SK-N-SH (cell line): Measurements from ENCODE around the gene S100A10. TPM values are rescaled to one million over a fixed set of nuclear protein-coding genes. Genes with fewer than 3 reads are reported as not detected.

Experiments used
- CTCF ChIA-PET: fragments of 300-600, 350-600 bp; formaldehyde crosslinking; extraction: SDS; loops from one replicate; lab custom pipeline; 2021; lab: Yijun Ruan, JAX
- POLR2A ChIA-PET: fragments of 350-600 bp; sonication (Branson Sonifier 250); formaldehyde crosslinking; extraction: SDS; loops from one replicate; lab custom pipeline; 2020; ENCODE audit warnings: antibody characterized with exemption, inconsistent platforms; lab: Yijun Ruan, JAX
- DNase-seq: peaks from one replicate; pipeline ENCODE4 v3.0.0; 2012
- H2AFZ ChIP-seq: fragments of 200-600 bp; sonication (generic); 2 replicates; pipeline ENCODE4 v1.8.1; 2016; ENCODE audit warnings: antibody characterized with exemption, mild to moderate bottlenecking, low read depth
- H3F3A ChIP-seq: fragments of 200-600 bp; sonication (generic); replicated peaks from 2 replicates; pipeline ENCODE3; 2016; ENCODE audit warnings: antibody characterized with exemption, mild to moderate bottlenecking; ENCODE audit not compliant: insufficient read depth
- H3K27ac ChIP-seq, 2 experiments: fragments of 200-500 bp in 1 of 2; fragments of 200-600 bp in 1 of 2; sonication (Bioruptor generic) in 1 of 2; sonication (generic), shearing (Covaris generic) in 1 of 2; 2 replicates each; pipeline versions ENCODE4 v1.5.1 to v1.6.1; 2014 to 2016; ENCODE audit warnings: low read depth in 2 of 2, inconsistent platforms in 1 of 2, low read length in 1 of 2, mild to moderate bottlenecking in 1 of 2, mixed read lengths in 1 of 2
- H3K27me3 ChIP-seq: fragments of 200-600 bp; sonication (generic), shearing (Covaris generic); 2 replicates; pipeline ENCODE4 v1.6.1; 2016; ENCODE audit warnings: mixed run types; ENCODE audit not compliant: insufficient read depth
- H3K36me3 ChIP-seq, 2 experiments: fragments of 200-500 bp in 1 of 2; fragments of 200-600 bp in 1 of 2; sonication (Bioruptor generic) in 1 of 2; sonication (generic) in 1 of 2; replicated peaks in 1 of 2; 2 replicates each; pipeline versions ENCODE3 to v1.5.1; 2014 to 2016; ENCODE audit warnings: low read length in 1 of 2, mild to moderate bottlenecking in 1 of 2; ENCODE audit not compliant: insufficient read depth in 2 of 2, control insufficient read depth in 1 of 2
- H3K4me1 ChIP-seq, 2 experiments: fragments of 200-500 bp in 1 of 2; fragments of 200-600 bp in 1 of 2; sonication (Bioruptor generic) in 1 of 2; sonication (generic), shearing (Covaris generic) in 1 of 2; 2 replicates each; pipeline versions ENCODE4 v1.5.1 to v1.6.1; 2014 to 2016; ENCODE audit warnings: low read depth in 1 of 2, low read length in 1 of 2, mixed run types in 1 of 2; ENCODE audit not compliant: insufficient read depth in 2 of 2, control insufficient read depth in 1 of 2
- H3K4me2 ChIP-seq: fragments of 200-600 bp; sonication (generic), shearing (Covaris generic); 2 replicates; pipeline ENCODE4 v1.6.1; 2017; ENCODE audit warnings: mixed run types
- H3K4me3 ChIP-seq, 2 experiments: fragments of 200-500 bp in 1 of 2; fragments of 200-600 bp in 1 of 2; sonication (Bioruptor generic) in 1 of 2; sonication (generic), shearing (Covaris generic) in 1 of 2; 2 replicates each; pipeline versions ENCODE4 v1.5.1 to v1.8.1; 2014 to 2016; ENCODE audit warnings: low read depth in 2 of 2, inconsistent platforms in 1 of 2, low read length in 1 of 2, mild to moderate bottlenecking in 1 of 2, mixed read lengths in 1 of 2, moderate library complexity in 1 of 2
- H3K79me2 ChIP-seq: fragments of 200-600 bp; sonication (generic); 2 replicates; pipeline ENCODE4 v1.8.1; 2017; ENCODE audit warnings: mild to moderate bottlenecking; ENCODE audit not compliant: insufficient read depth
- H3K9ac ChIP-seq: fragments of 200-600 bp; sonication (generic); 2 replicates; pipeline ENCODE4 v1.6.1; 2017; ENCODE audit warnings: mixed run types
- H3K9me2 ChIP-seq: fragments of 200-600 bp; sonication (generic); 2 replicates; pipeline ENCODE4 v1.6.1; 2017; ENCODE audit warnings: mixed run types
- H3K9me3 ChIP-seq: fragments of 200-600 bp; sonication (generic); 2 replicates; pipeline ENCODE4 v1.6.1; 2017; ENCODE audit warnings: mixed run types, mild to moderate bottlenecking, moderate library complexity
- H4K20me1 ChIP-seq: fragments of 200-600 bp; sonication (generic); 2 replicates; pipeline ENCODE4 v1.6.1; 2017; ENCODE audit warnings: mild to moderate bottlenecking, mixed run types; ENCODE audit not compliant: insufficient read depth
- CHD2 ChIP-seq: fragments of 150-350 bp; IDR thresholded peaks from 2 replicates; pipeline ENCODE4 v1.6.1; 2018; ENCODE audit warnings: low read length; ENCODE audit not compliant: partially characterized antibody
- ELF1 ChIP-seq: IDR thresholded peaks from 2 replicates; pipeline ENCODE4 v1.4.0; 2012
- EZH2phosphoT487 ChIP-seq: fragments of 200-600 bp; sonication (generic); IDR thresholded peaks from 2 replicates; pipeline ENCODE4 v1.6.1; 2017; ENCODE audit warnings: low read depth, mixed run types, mild to moderate bottlenecking, antibody characterized with exemption, moderate library complexity, borderline replicate concordance
- GABPA ChIP-seq: IDR thresholded peaks from 2 replicates; pipeline ENCODE4 v1.4.0; 2012; ENCODE audit warnings: low read depth, mild to moderate bottlenecking
- JUND ChIP-seq: IDR thresholded peaks from 2 replicates; pipeline ENCODE4 v1.4.0; 2012
- MAX ChIP-seq: IDR thresholded peaks from 2 replicates; pipeline ENCODE4 v1.4.0; 2012; ENCODE audit warnings: low read depth
- PBX3 ChIP-seq: IDR thresholded peaks from 2 replicates; pipeline ENCODE4; 2012
- POLR2AphosphoS5 ChIP-seq: IDR thresholded peaks from 2 replicates; pipeline ENCODE4 v1.6.1; 2012; ENCODE audit warnings: low read depth, low read length
- RCOR1 ChIP-seq: fragments of 150-350 bp; IDR thresholded peaks from 2 replicates; pipeline ENCODE4 v1.6.1; 2017; ENCODE audit warnings: antibody characterized with exemption, low read length
- REST ChIP-seq: IDR thresholded peaks from 2 replicates; pipeline ENCODE4 v1.6.1; 2012; ENCODE audit warnings: mild to moderate bottlenecking, low read depth, low read length, moderate library complexity
- RXRA ChIP-seq: IDR thresholded peaks from 2 replicates; pipeline ENCODE4 v1.4.0; 2012; ENCODE audit warnings: low read depth, mild to moderate bottlenecking, borderline replicate concordance
- TAF1 ChIP-seq: IDR thresholded peaks from 2 replicates; pipeline ENCODE4 v1.6.1; 2012; ENCODE audit warnings: low read depth, mild to moderate bottlenecking, low read length, moderate library complexity, borderline replicate concordance
- TEAD4 ChIP-seq: IDR thresholded peaks from 2 replicates; pipeline ENCODE4 v1.4.0; 2012; ENCODE audit warnings: mild to moderate bottlenecking, borderline replicate concordance; ENCODE audit not compliant: insufficient read depth
- ZBTB33 ChIP-seq: IDR thresholded peaks from 2 replicates; pipeline ENCODE4 v1.4.0; 2012; ENCODE audit warnings: low read depth, borderline replicate concordance
- WGBS: methylation state at CpG from one replicate; pipeline ENCODE4 v1.1.6; 2017; ENCODE audit warnings: low lambda C conversion rate; 5-methylcytosine and 5-hydroxymethylcytosine counted together
- polyA plus RNA-seq, 3 experiments: library from polyadenylated mRNA; depleted of rRNA; stranded (reverse); fragments of >200 nt; gene quantifications; 2 replicates each; pipeline ENCODE4 v1.2.3, GENCODE V29; 2012

S100A10 gene
- polyA plus RNA-seq, 1 of the 3 experiments (the other 2 are of a cell fraction) = 161 TPM

GRCh38 chr1:151972542-151973248, 21.0 kb downstream of the S100A10 start (continued):
- TF ChIP-seq CHD2 (no peak), RXRA (no peak), RCOR1 (no peak), JUND (peak; percentile 87)

- no peak overlapping the region for H3K9ac ChIP-seq
- no peaks in the 10 kb centered on the region for H4K20me1 ChIP-seq
- 7% methylated on average over 4 of the region's 4 CpGs for WGBS
- H3K79me2 ChIP-seq = no peaks in the 10 kb centered on the region
- H3K4me1 ChIP-seq = peaks cover 3 to 16% of the 10 kb centered on the region in 2 experiments
- TF ChIP-seq CHD2 (no peak), PBX3 (no peak), EZH2phosphoT487 (no peak), ELF1 (no peak), REST (no peak), JUND (no peak), TAF1 (no peak), MAX (no peak), RXRA (no peak), ZBTB33 (no peak), TEAD4 (no peak), GABPA (no peak), POLR2AphosphoS5 (no peak)
- TF ChIP-seq, all 33 proteins: peak for 0
- Histone ChIP-seq H3K36me3 (no peaks in the 10 kb centered on the region), H3K9me3 (no peaks in the 10 kb centered on the region), H3K9me2 (no peaks in the 10 kb centered on the region), H2AFZ (no peak overlapping the region), H3K4me2 (no peak overlapping the region), H3F3A (no peaks in the 10 kb centered on the region), H3K27me3 (no peaks in the 10 kb centered on the region), H3K27ac (no peak overlapping the region; a peak in 1 of 4 replicates), H3K4me3 (no peak overlapping the region)
- ChIA-PET CTCF (interaction anchor here (0.8 to 6.8 kb wide), 3 partner anchors 31 to 81 kb away, joined by 3 to 48 read pairs (median 3); no protein-coding TSS in a partner anchor), POLR2A (no interaction called here)
- DNase-seq = no peak
Observed at GRCh38 chr1:151970626-151971025, 23.0 kb downstream of the S100A10 start.
